IMR-90 (cell line): ENCODE measurements around the gene TMED3. TPM values are rescaled to one million over a fixed set of nuclear protein-coding genes. Genes with fewer than 3 reads are reported as not detected.

Source experiments
- ATAC-seq: fragments of 200-7000 bp; cut with Tn5 transposase; 2 replicates; pipeline ENCODE4 v1.9.1; 2020; ENCODE audit warnings: low read depth, mild to moderate bottlenecking, moderate library complexity
- BruUV-seq: library from RNA; stranded (reverse); fragments of 400-500 nt; replicated peaks from 2 replicates; lab custom pipeline; 2021; lab: Mats Ljungman, UMichigan
- CTCF ChIA-PET: fragments of 300-600 bp; formaldehyde crosslinking; extraction: SDS; loops from one replicate; lab custom pipeline; 2021; ENCODE audit warnings: antibody characterized with exemption; lab: Yijun Ruan, JAX
- POLR2A ChIA-PET: fragments of 300-600 bp; sonication (Branson Sonifier 250); formaldehyde crosslinking; loops from one replicate; lab custom pipeline; 2022; ENCODE audit warnings: antibody characterized with exemption; ENCODE audit not compliant: unreplicated experiment; lab: Charles Lee
- DNase-seq: peaks from one replicate; pipeline ENCODE4 v3.0.0; 2013
- H2AFZ ChIP-seq: replicated peaks from 2 replicates; pipeline ENCODE3; 2013; ENCODE audit warnings: low read length, mild to moderate bottlenecking; ENCODE audit not compliant: poor library complexity
- H2AK5ac ChIP-seq: 2 replicates; pipeline ENCODE4 v1.6.1; 2013; ENCODE audit warnings: low read depth, low read length, inconsistent platforms
- H2AK9ac ChIP-seq: replicated peaks from 2 replicates; pipeline ENCODE3; 2013; ENCODE audit warnings: mild to moderate bottlenecking, low read depth, low read length, moderate library complexity; ENCODE audit not compliant: poor library complexity
- H2BK120ac ChIP-seq: 2 replicates; pipeline ENCODE4 v1.6.1; 2013; ENCODE audit warnings: low read depth, low read length, inconsistent platforms
- H2BK15ac ChIP-seq: 3 replicates; pipeline ENCODE4 v1.6.1; 2013; ENCODE audit warnings: low read depth, low read length, inconsistent platforms
- H2BK20ac ChIP-seq: 2 replicates; pipeline ENCODE4 v1.6.1; 2013; ENCODE audit warnings: low read depth, mild to moderate bottlenecking, inconsistent platforms, low read length, moderate library complexity
- H2BK5ac ChIP-seq: 2 replicates; pipeline ENCODE4 v1.6.1; 2013; ENCODE audit warnings: mild to moderate bottlenecking, low read depth, low read length, inconsistent platforms; ENCODE audit not compliant: poor library complexity, severe bottlenecking
- H3K14ac ChIP-seq: replicated peaks from 2 replicates; pipeline ENCODE4 v1.6.1; 2013; ENCODE audit warnings: low read depth, low read length, inconsistent platforms
- H3K18ac ChIP-seq: 2 replicates; pipeline ENCODE4 v1.6.1; 2013; ENCODE audit warnings: low read depth, low read length, control low read depth
- H3K23ac ChIP-seq: 2 replicates; pipeline ENCODE4 v1.6.1; 2013; ENCODE audit warnings: low read depth, low read length, inconsistent platforms
- H3K27ac ChIP-seq: 2 replicates; pipeline ENCODE4 v1.5.1; 2013; ENCODE audit warnings: mild to moderate bottlenecking, control low read depth, low read length; ENCODE audit not compliant: insufficient read depth
- H3K27me3 ChIP-seq: 2 replicates; pipeline ENCODE4 v1.6.1; 2013; ENCODE audit warnings: low read length; ENCODE audit not compliant: control insufficient read depth, insufficient read depth
- H3K36me3 ChIP-seq: 2 replicates; pipeline ENCODE4 v1.6.1; 2013; ENCODE audit warnings: low read length, mixed read lengths; ENCODE audit not compliant: control insufficient read depth, insufficient read depth
- H3K4ac ChIP-seq: 2 replicates; pipeline ENCODE4 v1.6.1; 2013; ENCODE audit warnings: low read depth, low read length, inconsistent platforms
- H3K4me1 ChIP-seq: 2 replicates; pipeline ENCODE4 v1.6.1; 2013; ENCODE audit warnings: low read length, mixed read lengths; ENCODE audit not compliant: control insufficient read depth, insufficient read depth
- H3K4me2 ChIP-seq: 2 replicates; pipeline ENCODE4 v1.6.1; 2013; ENCODE audit warnings: low read depth, mild to moderate bottlenecking, control low read depth, low read length, moderate library complexity
- H3K4me3 ChIP-seq: 2 replicates; pipeline ENCODE4 v1.5.1; 2013; ENCODE audit warnings: low read depth, mild to moderate bottlenecking, control low read depth, low read length, moderate library complexity; ENCODE audit not compliant: insufficient read depth
- H3K56ac ChIP-seq: 2 replicates; pipeline ENCODE4 v1.6.1; 2013; ENCODE audit warnings: low read length, inconsistent platforms; ENCODE audit not compliant: insufficient read depth; ENCODE audit errors: extremely low read depth
- H3K79me1 ChIP-seq, 2 experiments: 2 replicates each; pipeline ENCODE4 v1.6.1; 2013; ENCODE audit warnings: low read length in 2 of 2, inconsistent platforms in 1 of 2, low read depth in 1 of 2
- H3K9ac ChIP-seq: 2 replicates; pipeline ENCODE4 v1.6.1; 2013; ENCODE audit warnings: low read depth, low read length, control low read depth
- H3K9me1 ChIP-seq: 2 replicates; pipeline ENCODE4 v1.6.1; 2013; ENCODE audit warnings: low read length, inconsistent platforms; ENCODE audit not compliant: insufficient read depth
- H3K9me3 ChIP-seq: 2 replicates; pipeline ENCODE4 v1.6.1; 2013; ENCODE audit warnings: low read length; ENCODE audit not compliant: control insufficient read depth, insufficient read depth
- H4K20me1 ChIP-seq: 2 replicates; pipeline ENCODE4 v1.6.1; 2013; ENCODE audit warnings: low read length, inconsistent platforms; ENCODE audit not compliant: insufficient read depth
- H4K5ac ChIP-seq: 2 replicates; pipeline ENCODE4 v1.6.1; 2013; ENCODE audit warnings: mild to moderate bottlenecking, low read depth, low read length, control low read depth
- H4K8ac ChIP-seq, 2 experiments: 2 replicates each; pipeline ENCODE4 v1.6.1; 2013; ENCODE audit warnings: low read depth in 2 of 2, low read length in 2 of 2, control low read depth in 1 of 2, inconsistent platforms in 1 of 2
- H4K91ac ChIP-seq: 2 replicates; pipeline ENCODE4 v1.6.1; 2013; ENCODE audit warnings: low read depth, low read length, inconsistent platforms; ENCODE audit not compliant: insufficient read depth
- BHLHE40 ChIP-seq: fragments of 150-350 bp; IDR thresholded peaks from 2 replicates; pipeline ENCODE4 v1.6.1; 2016; ENCODE audit warnings: mild to moderate bottlenecking, low read depth, low read length
- CEBPB ChIP-seq: IDR thresholded peaks from 2 replicates; pipeline ENCODE4 v1.6.1; 2012; ENCODE audit warnings: low read depth, low read length, improper control_type of control experiment
- CHD1 ChIP-seq: IDR thresholded peaks from 2 replicates; pipeline ENCODE4 v1.6.1; 2012; ENCODE audit warnings: low read depth, low read length, improper control_type of control experiment
- FOS ChIP-seq: fragments of 150-350 bp; IDR thresholded peaks from 2 replicates; pipeline ENCODE4 v1.6.1; 2016; ENCODE audit warnings: low read depth, low read length
- MXI1 ChIP-seq: IDR thresholded peaks from 2 replicates; pipeline ENCODE4 v1.6.1; 2012; ENCODE audit warnings: low read depth, mild to moderate bottlenecking, low read length, moderate library complexity, borderline replicate concordance
- POLR2A ChIP-seq: IDR thresholded peaks from 2 replicates; pipeline ENCODE4 v1.6.1; 2012; ENCODE audit warnings: mild to moderate bottlenecking, low read depth, low read length
- RAD21 ChIP-seq: IDR thresholded peaks from 2 replicates; pipeline ENCODE4 v1.6.1; 2012; ENCODE audit warnings: low read length, improper control_type of control experiment
- SMC3 ChIP-seq: fragments of 150-350 bp; IDR thresholded peaks from 2 replicates; pipeline ENCODE4 v1.6.1; 2016; ENCODE audit warnings: low read depth, mild to moderate bottlenecking, antibody characterized with exemption, low read length, moderate library complexity
- WGBS, 2 experiments: methylation state at CpG; one replicate each; pipeline versions ENCODE4 v1.1.5 to v1.1.7; 2013; ENCODE audit warnings: missing lambda C conversion rate in 2 of 2; ENCODE audit not compliant: insufficient read length in 1 of 2; ENCODE audit errors: extremely low coverage in 2 of 2; 5-methylcytosine and 5-hydroxymethylcytosine counted together
- dilution Hi-C: fragments of 300-500 bp; cut with HindIII; formaldehyde crosslinking; loops from one replicate; pipeline ENCODE4 v1.14.3; 2018; ENCODE audit warnings: low sequenced_read_pairs; ENCODE audit not compliant: unreplicated experiment
- in situ Hi-C: fragments of 300-500 bp; cut with MboI; formaldehyde crosslinking; loops from 3 replicates; pipeline ENCODE4 v1.14.3; 2019; ENCODE audit warnings: low sequenced_read_pairs, inconsistent platforms, mixed read lengths
- intact Hi-C: fragments of 100-400 bp; cut with micrococcal nuclease; formaldehyde crosslinking; loops from 2 replicates; pipeline ENCODE4 v1.10.0; 2022
- polyA plus RNA-seq, 3 experiments: library from polyadenylated mRNA; depleted of rRNA; stranded (reverse); fragments of >200 nt; gene quantifications; 2 replicates each; pipeline ENCODE4 v1.2.3, GENCODE V29; 2012; ENCODE audit warnings: low replicate concordance in 1 of 3
- total RNA-seq: library from RNA; depleted of rRNA; stranded (reverse); fragments of >200 nt; gene quantifications from 2 replicates; pipeline ENCODE4 v1.2.3, GENCODE V29; 2012
- TF ChIP-seq, protein P1 (sequence below): fragments of 150-350 bp; IDR thresholded peaks from 2 replicates; pipeline ENCODE4 v1.6.1; 2017; ENCODE audit warnings: mild to moderate bottlenecking, antibody characterized with exemption, low read length, low read depth
- TF ChIP-seq, protein P2 (sequence below): fragments of 150-350 bp; IDR thresholded peaks from 2 replicates; pipeline ENCODE4 v1.6.1; 2016; ENCODE audit warnings: low read depth, mild to moderate bottlenecking, low read length, moderate library complexity, borderline replicate concordance

TMED3 gene
- total and polyA plus RNA-seq, 2 of the 4 experiments (the other 2 are of a cell fraction), result 170 to 237 TPM

- TF ChIP-seq, protein P1, sequence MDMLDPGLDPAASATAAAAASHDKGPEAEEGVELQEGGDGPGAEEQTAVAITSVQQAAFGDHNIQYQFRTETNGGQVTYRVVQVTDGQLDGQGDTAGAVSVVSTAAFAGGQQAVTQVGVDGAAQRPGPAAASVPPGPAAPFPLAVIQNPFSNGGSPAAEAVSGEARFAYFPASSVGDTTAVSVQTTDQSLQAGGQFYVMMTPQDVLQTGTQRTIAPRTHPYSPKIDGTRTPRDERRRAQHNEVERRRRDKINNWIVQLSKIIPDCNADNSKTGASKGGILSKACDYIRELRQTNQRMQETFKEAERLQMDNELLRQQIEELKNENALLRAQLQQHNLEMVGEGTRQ, result no peak
- no peak for TF ChIP-seq CEBPB
Measured at GRCh38 chr15:79339588-79340314, 28.8 kb downstream of the TMED3 start (continued).

- Histone ChIP-seq H3K27me3 (no peaks in the 10 kb centered on the region), H3K79me1 (peaks cover 0 to 8% of the 10 kb centered on the region in 2 experiments; a peak in 1 of 4 replicates), H2AK9ac (no peak overlapping the region), H4K91ac (no peak overlapping the region), H2BK5ac (no peak overlapping the region), H3K23ac (no peak overlapping the region), H2BK15ac (no peak overlapping the region), H3K4ac (no peak overlapping the region), H3K9me1 (no peaks in the 10 kb centered on the region), H3K14ac (no peak overlapping the region), H4K20me1 (peaks cover 4% of the 10 kb centered on the region; the same call in 1 of the 2 replicates), H2AK5ac (no peak overlapping the region), H3K18ac (no peak overlapping the region), H3K9me3 (no peaks in the 10 kb centered on the region), H3K9ac (no peak overlapping the region), H4K8ac (no peak overlapping the region), H3K36me3 (no peaks in the 10 kb centered on the region), H4K5ac (no peak overlapping the region), H3K56ac (no peak overlapping the region), H3K4me2 (no peak overlapping the region), H3K4me1 (no peaks in the 10 kb centered on the region), H3K27ac (no peak overlapping the region), H2AFZ (no peak overlapping the region), H3K4me3 (no peak overlapping the region), H2BK20ac (no peak overlapping the region), H2BK120ac (no peak overlapping the region)
- ChIA-PET CTCF (interaction anchor here (0.6 to 3.1 kb wide), 14 partner anchors 13 to 910 kb away, joined by 3 to 43 read pairs (median 4); no protein-coding TSS in a partner anchor), POLR2A (interaction anchor here (0.6 to 1.1 kb wide), 2 partner anchors 256 to 1620 kb away, joined by 3 read pairs; no protein-coding TSS in a partner anchor)
- ATAC-seq (no peak), DNase-seq (no peak)
- dilution Hi-C loops (no loop called here), in situ Hi-C loops (loop anchor here (10.0 kb wide), 1 partner anchor 505 kb away; no protein-coding TSS in a partner anchor), intact Hi-C loops (loop anchor here (1.0 to 2.0 kb wide), 3 partner anchors 257 to 653 kb away; no protein-coding TSS in a partner anchor)
- WGBS, 2 experiments, result no CpG with 5 or more reads among the region's 5 CpGs
- TF ChIP-seq CHD1 (no peak), RAD21 (no peak), SMC3 (no peak), FOS (no peak), MXI1 (no peak), CEBPB (no peak), POLR2A (no peak), BHLHE40 (no peak)
- TF ChIP-seq, protein P1, result no peak
- TF ChIP-seq, protein P2, sequence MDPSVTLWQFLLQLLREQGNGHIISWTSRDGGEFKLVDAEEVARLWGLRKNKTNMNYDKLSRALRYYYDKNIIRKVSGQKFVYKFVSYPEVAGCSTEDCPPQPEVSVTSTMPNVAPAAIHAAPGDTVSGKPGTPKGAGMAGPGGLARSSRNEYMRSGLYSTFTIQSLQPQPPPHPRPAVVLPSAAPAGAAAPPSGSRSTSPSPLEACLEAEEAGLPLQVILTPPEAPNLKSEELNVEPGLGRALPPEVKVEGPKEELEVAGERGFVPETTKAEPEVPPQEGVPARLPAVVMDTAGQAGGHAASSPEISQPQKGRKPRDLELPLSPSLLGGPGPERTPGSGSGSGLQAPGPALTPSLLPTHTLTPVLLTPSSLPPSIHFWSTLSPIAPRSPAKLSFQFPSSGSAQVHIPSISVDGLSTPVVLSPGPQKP, result no peak
- no TSS peak for BruUV-seq
Measured at GRCh38 chr15:79340315-79340602, 29.3 kb downstream of the TMED3 start.
